Activated CD8-positive, alpha-beta memory T cell treated with anti-CD3 and anti-CD28 coated beads, Interleukin-2, amount 50 U/mL, for 4 hours (primary cell): ENCODE results near the gene PRKAB1.
A peak's percentile ranks its signal among the peaks of the same experiment; 100 is the strongest.
"Not testable (repeated sequence)": the region's sequence is repeated elsewhere in the genome, so short reads cannot be mapped to it uniquely, and the experiment has no call there.

Experiments
- DNase-seq: peaks from one replicate; pipeline ENCODE4 v3.0.0-alpha.2; 2020

The PRKAB1 gene

GRCh38 chr12:119667577-119668323 lies at the start of gene PRKAB1:
Gene PRKAB1 (plus strand): TSS chr12:119668133. CDS start chr12:119668245, 112 bp downstream.
- DNase-seq, result peak; percentile 93

GRCh38 chr12:119618328-119618896 lies 49.5 kb upstream of the PRKAB1 start:
- not testable (repeated sequence) for DNase-seq

GRCh38 chr12:119620490-119620889 lies 47.4 kb upstream of the PRKAB1 start:
- DNase-seq, result no peak

GRCh38 chr12:119621878-119622277 lies 46.1 kb upstream of the PRKAB1 start:
- no peak for DNase-seq

GRCh38 chr12:119624966-119625365 lies 43.0 kb upstream of the PRKAB1 start:
- no peak for DNase-seq

- no peak for DNase-seq
Observed at GRCh38 chr12:119627019-119627643, 40.8 kb upstream of the PRKAB1 start.

- DNase-seq, result no peak
Observed at GRCh38 chr12:119627686-119628085, 40.2 kb upstream of the PRKAB1 start.

- DNase-seq, result no peak
Observed at GRCh38 chr12:119630223-119630780, 37.6 kb upstream of the PRKAB1 start.

- DNase-seq, result no peak
Observed at GRCh38 chr12:119630962-119631550, 36.9 kb upstream of the PRKAB1 start.

- no peak for DNase-seq
Observed at GRCh38 chr12:119631930-119632678, 35.8 kb upstream of the PRKAB1 start.

GRCh38 chr12:119634743-119635142 lies 33.2 kb upstream of the PRKAB1 start:
- no peak for DNase-seq

- DNase-seq, result no peak
Observed at GRCh38 chr12:119642986-119643385, 24.9 kb upstream of the PRKAB1 start.

- DNase-seq, result no peak
Observed at GRCh38 chr12:119644930-119645329, 23.0 kb upstream of the PRKAB1 start.

GRCh38 chr12:119645535-119646059 lies 22.3 kb upstream of the PRKAB1 start:
- no peak for DNase-seq

- DNase-seq, result no peak
Observed at GRCh38 chr12:119649202-119649808, 18.6 kb upstream of the PRKAB1 start.

- no peak for DNase-seq
Observed at GRCh38 chr12:119652665-119653064, 15.3 kb upstream of the PRKAB1 start.

- not testable (repeated sequence) for DNase-seq
Observed at GRCh38 chr12:119657001-119657400, 10.9 kb upstream of the PRKAB1 start.

GRCh38 chr12:119658166-119658565 lies 9.8 kb upstream of the PRKAB1 start:
- not testable (repeated sequence) for DNase-seq

GRCh38 chr12:119659289-119659897 lies 8.5 kb upstream of the PRKAB1 start:
- peak; percentile 47 for DNase-seq

- DNase-seq, result no peak
Observed at GRCh38 chr12:119660076-119660475, 7.9 kb upstream of the PRKAB1 start.

- no peak for DNase-seq
Observed at GRCh38 chr12:119661882-119662281, 6.1 kb upstream of the PRKAB1 start.
